Measurements from ENCODE around the gene TEX2.

The TEX2 gene

GRCh38 chr17:64153565-64154312, 109.3 kb downstream of the TEX2 start:
- peak overlapping the region; percentile 98; the same call in 1 of the 2 replicates for H3K27ac ChIP-seq
- TF ChIP-seq, protein P1, sequence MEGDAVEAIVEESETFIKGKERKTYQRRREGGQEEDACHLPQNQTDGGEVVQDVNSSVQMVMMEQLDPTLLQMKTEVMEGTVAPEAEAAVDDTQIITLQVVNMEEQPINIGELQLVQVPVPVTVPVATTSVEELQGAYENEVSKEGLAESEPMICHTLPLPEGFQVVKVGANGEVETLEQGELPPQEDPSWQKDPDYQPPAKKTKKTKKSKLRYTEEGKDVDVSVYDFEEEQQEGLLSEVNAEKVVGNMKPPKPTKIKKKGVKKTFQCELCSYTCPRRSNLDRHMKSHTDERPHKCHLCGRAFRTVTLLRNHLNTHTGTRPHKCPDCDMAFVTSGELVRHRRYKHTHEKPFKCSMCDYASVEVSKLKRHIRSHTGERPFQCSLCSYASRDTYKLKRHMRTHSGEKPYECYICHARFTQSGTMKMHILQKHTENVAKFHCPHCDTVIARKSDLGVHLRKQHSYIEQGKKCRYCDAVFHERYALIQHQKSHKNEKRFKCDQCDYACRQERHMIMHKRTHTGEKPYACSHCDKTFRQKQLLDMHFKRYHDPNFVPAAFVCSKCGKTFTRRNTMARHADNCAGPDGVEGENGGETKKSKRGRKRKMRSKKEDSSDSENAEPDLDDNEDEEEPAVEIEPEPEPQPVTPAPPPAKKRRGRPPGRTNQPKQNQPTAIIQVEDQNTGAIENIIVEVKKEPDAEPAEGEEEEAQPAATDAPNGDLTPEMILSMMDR (conservative IDR thresholded peaks at IDR 0.05): no peak

DNA sequence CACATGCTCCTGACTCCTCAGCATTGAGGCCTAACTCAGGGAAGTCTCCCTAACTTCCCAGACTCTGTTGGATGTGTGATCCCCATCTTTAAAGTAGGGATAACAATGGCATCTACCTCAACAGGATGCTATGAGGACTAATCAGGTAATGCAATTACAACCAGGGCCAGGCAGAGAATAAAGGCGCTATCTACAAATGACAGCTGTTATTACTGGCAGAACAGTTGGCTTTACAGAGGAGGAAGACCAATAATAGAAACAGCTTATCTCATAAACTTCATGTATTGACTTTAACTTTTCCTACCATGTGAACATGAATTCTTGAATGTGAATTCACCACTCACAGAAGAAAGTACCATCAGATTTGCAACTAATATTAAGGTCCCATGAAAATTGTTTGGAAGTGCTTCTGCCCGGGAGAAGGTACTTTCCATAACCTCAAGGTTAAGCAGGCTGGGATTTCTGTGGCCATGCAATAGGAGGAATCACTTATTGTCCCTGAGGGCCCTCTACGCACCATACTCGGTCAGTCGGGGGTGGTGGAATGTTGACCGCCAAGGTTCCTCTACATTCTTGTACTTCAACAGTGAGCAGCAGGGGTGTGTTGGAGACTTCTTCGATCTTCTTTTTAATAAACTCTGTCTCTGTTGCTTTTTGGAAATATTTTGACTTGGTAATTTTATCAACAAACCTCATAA, 110.5 kb downstream of the TEX2 start:
- peak overlapping the region; percentile 98 for H3K27ac ChIP-seq
- TF ChIP-seq, protein P1 (conservative IDR thresholded peaks at IDR 0.05): no peak

DNA sequence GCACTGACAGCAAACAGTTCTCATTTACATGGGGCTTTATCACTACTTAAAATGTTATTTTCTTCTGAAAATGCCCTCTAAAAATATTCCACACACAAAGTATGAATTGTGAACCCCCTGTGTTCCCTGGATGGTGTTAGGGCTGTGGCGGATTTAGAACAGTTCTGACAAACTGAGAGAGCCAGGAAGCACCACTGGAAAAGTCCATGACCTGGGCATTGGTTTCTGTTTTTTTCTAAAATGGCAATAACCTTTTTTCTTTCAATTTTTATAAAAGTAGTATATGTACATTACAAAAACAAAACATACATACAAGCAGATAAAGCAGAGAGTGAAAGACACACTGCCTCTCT, 112.1 kb downstream of the TEX2 start:
- H3K27ac ChIP-seq: peak overlapping the region; percentile 98
- TF ChIP-seq, protein P1 (conservative IDR thresholded peaks at IDR 0.05): no peak

DNA sequence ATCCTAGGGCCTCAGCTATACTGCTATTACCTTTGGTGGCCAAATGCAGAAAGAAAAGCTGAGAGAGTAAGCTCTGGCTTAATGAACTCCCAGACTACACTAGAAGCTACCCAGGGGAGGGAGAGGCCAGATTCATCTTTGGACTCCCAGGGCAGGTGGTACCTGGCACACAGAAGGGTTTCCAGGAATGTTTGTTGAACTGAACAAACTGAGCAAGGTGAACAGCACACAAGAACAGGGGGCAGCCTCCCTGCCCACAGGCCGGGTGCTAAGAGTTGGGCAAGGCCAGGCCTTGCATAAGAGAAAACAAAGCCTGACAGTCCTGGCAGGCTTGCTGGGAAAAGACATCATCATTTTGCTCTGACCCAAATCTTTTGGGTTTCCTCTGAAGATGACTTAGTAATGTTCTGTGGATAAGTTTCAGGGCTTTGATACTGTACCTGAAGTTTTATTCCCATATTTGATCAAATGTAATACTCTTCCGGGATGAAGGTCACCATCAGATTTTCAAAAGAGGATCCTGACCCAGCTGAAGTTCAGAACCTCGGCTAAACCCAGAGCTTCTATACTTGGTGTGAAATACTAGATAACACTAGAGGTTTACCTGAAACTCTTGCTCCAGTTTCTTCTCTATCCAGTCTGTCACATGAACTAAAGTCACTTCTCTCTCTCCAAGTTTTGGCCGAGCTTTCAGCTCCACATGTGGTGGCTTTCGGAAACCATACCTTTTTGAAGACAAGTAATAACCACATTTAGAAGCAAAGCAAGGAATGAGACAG, 112.6 kb downstream of the TEX2 start:
- TF ChIP-seq, protein P1 (conservative IDR thresholded peaks at IDR 0.05): no peak
- peak overlapping the region; percentile 98 for H3K27ac ChIP-seq

DNA sequence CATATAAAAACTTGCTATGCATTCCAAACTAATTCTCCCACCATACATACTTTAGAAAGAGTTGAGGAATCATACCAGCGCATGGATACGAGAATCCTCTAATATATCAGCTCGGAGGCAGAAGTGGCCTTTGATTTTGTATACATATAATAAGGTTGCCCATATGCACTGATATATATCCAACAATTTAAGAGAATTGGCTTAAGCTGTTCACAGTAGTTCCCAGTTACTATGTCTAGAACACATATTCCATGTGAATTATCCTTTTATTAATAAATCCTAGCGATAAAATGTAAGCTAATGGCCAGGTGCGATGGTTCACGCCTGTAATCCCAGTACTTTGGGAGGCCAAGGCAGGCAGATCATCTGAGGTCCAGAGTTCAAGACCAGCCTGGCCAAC, 113.9 kb downstream of the TEX2 start:
- TF ChIP-seq, protein P1 (conservative IDR thresholded peaks at IDR 0.05): no peak

GRCh38 chr17:64148699-64149098, 114.4 kb downstream of the TEX2 start:
- H3K27ac ChIP-seq: peak overlapping the region; percentile 98
- TF ChIP-seq, protein P1 (conservative IDR thresholded peaks at IDR 0.05): no peak

More for the DNA sequence above, 113.9 kb downstream of the TEX2 start:
- H3K27ac ChIP-seq: peak overlapping the region; percentile 98

Measured in VCaP (cell line).